ENCODE data around the gene SYNC.

SYNC gene

GRCh38 chr1:32695098-32695904 is 7.3 kb downstream of the SYNC start:
- Histone ChIP-seq H3F3A (ENCODE audit: control insufficient read depth, insufficient read depth) (no peaks in the 10 kb centered on the region), H4K20me1 (ENCODE audit: control insufficient read depth, insufficient read depth, low read depth, low read length) (no peaks in the 10 kb centered on the region), H3K9me3 (ENCODE audit: control insufficient read depth, insufficient read depth, low read length) (no peaks in the 10 kb centered on the region), H3K79me2 (ENCODE audit: control insufficient read depth, low read length) (no peaks in the 10 kb centered on the region), H3K27me3 (ENCODE audit: control insufficient read depth, low read length) (no peaks in the 10 kb centered on the region), H3K4me1 (ENCODE audit: control insufficient read depth, low read length) (peaks cover 7% of the 10 kb centered on the region), H3K36me3 (ENCODE audit: control insufficient read depth, low read length) (no peaks in the 10 kb centered on the region), H3K27ac (ENCODE audit: low read depth, low read length) (no peak overlapping the region), H3K9me2 (replicated peaks; ENCODE audit: control insufficient read depth, low read length) (no peaks in the 10 kb centered on the region), H3K4me2 (ENCODE audit: low read length) (no peak overlapping the region), H3K4me3 (ENCODE audit: low read length) (no peak overlapping the region)
- no peak for TF ChIP-seq EZH2phosphoT487 (IDR thresholded peaks at IDR 0.05; ENCODE audit: borderline replicate concordance, low read length)
- TF ChIP-seq CTCF (IDR thresholded peaks at IDR 0.05; ENCODE audit: low read depth, low read length, poor library complexity, severe bottlenecking) = no peak

- TF ChIP-seq CTCF (IDR thresholded peaks at IDR 0.05; ENCODE audit: low read depth, low read length, poor library complexity, severe bottlenecking) = no peak
- TF ChIP-seq EZH2phosphoT487 (IDR thresholded peaks at IDR 0.05; ENCODE audit: borderline replicate concordance, low read length) = no peak
- no peaks in the 10 kb centered on the region for H3K27me3 ChIP-seq (ENCODE audit: control insufficient read depth, low read length)
- H3K4me1 ChIP-seq (ENCODE audit: control insufficient read depth, low read length) = peaks cover 4% of the 10 kb centered on the region
- no peaks in the 10 kb centered on the region for H3K9me2 ChIP-seq (replicated peaks; ENCODE audit: control insufficient read depth, low read length)
- no peaks in the 10 kb centered on the region for H3K36me3 ChIP-seq (ENCODE audit: control insufficient read depth, low read length)
- H3F3A ChIP-seq (ENCODE audit: control insufficient read depth, insufficient read depth) = no peaks in the 10 kb centered on the region
- no peak overlapping the region for H3K4me3 ChIP-seq (ENCODE audit: low read length)
- no peak overlapping the region for H3K4me2 ChIP-seq (ENCODE audit: low read length)
- H3K79me2 ChIP-seq (ENCODE audit: control insufficient read depth, low read length) = no peaks in the 10 kb centered on the region
- H3K27ac ChIP-seq (ENCODE audit: low read depth, low read length) = no peak overlapping the region
- no peaks in the 10 kb centered on the region for H4K20me1 ChIP-seq (ENCODE audit: control insufficient read depth, insufficient read depth, low read depth, low read length)
- no peaks in the 10 kb centered on the region for H3K9me3 ChIP-seq (ENCODE audit: control insufficient read depth, insufficient read depth, low read length)
Measured at GRCh38 chr1:32693455-32694174, 9.0 kb downstream of the SYNC start.

- H3K4me3 ChIP-seq (ENCODE audit: low read length) = no peak overlapping the region
- no peak overlapping the region for H3K27ac ChIP-seq (ENCODE audit: low read depth, low read length)
- peaks cover 49% of the 10 kb centered on the region for H3K36me3 ChIP-seq (ENCODE audit: control insufficient read depth, low read length)
- no peak overlapping the region for H3K4me2 ChIP-seq (ENCODE audit: low read length)
- no peaks in the 10 kb centered on the region for H3K79me2 ChIP-seq (ENCODE audit: control insufficient read depth, low read length)
- no peaks in the 10 kb centered on the region for H3K9me3 ChIP-seq (ENCODE audit: control insufficient read depth, insufficient read depth, low read length)
- H3K4me1 ChIP-seq (ENCODE audit: control insufficient read depth, low read length) = no peaks in the 10 kb centered on the region
- no peaks in the 10 kb centered on the region for H3K27me3 ChIP-seq (ENCODE audit: control insufficient read depth, low read length)
- H3F3A ChIP-seq (ENCODE audit: control insufficient read depth, insufficient read depth) = peaks cover 30% of the 10 kb centered on the region
- H4K20me1 ChIP-seq (ENCODE audit: control insufficient read depth, insufficient read depth, low read depth, low read length) = peaks cover 4% of the 10 kb centered on the region; the same call in 1 of the 2 replicates
- no peak for TF ChIP-seq CTCF (IDR thresholded peaks at IDR 0.05; ENCODE audit: low read depth, low read length, poor library complexity, severe bottlenecking)
- no peak for TF ChIP-seq EZH2phosphoT487 (IDR thresholded peaks at IDR 0.05; ENCODE audit: borderline replicate concordance, low read length)
- H3K9me2 ChIP-seq (replicated peaks; ENCODE audit: control insufficient read depth, low read length) = no peaks in the 10 kb centered on the region
Measured at GRCh38 chr1:32686387-32686786, 16.2 kb downstream of the SYNC start.

Measured in DOHH2 (cell line).